Fibroblast of villous mesenchyme (primary cell): ENCODE data around the gene CCDC54. TPM values are rescaled to one million over a fixed set of nuclear protein-coding genes. Genes with fewer than 3 reads are reported as not detected.
A peak's percentile ranks its signal among the peaks of the same experiment; 100 is the strongest.
"Not testable (repeated sequence)": the region's sequence is repeated elsewhere in the genome, so short reads cannot be mapped to it uniquely, and the experiment has no call there.

Experiments
- DNase-seq: peaks from one replicate; pipeline ENCODE4 v3.0.0-alpha.2; 2010; ENCODE audit warnings: low read depth
- H3K4me3 ChIP-seq: 2 replicates; pipeline ENCODE4 v1.5.1; 2011; ENCODE audit warnings: low read depth, mild to moderate bottlenecking, low read length
- total RNA-seq: library from RNA; depleted of rRNA; stranded (reverse); fragments of >200 nt; gene quantifications from 2 replicates; pipeline ENCODE4 v1.2.3, GENCODE V29; 2012
- TF ChIP-seq, protein P1 (sequence below): IDR thresholded peaks from 2 replicates; pipeline ENCODE4 v1.5.1; 2012; ENCODE audit warnings: low read depth, mild to moderate bottlenecking, low read length; ENCODE audit not compliant: insufficient read depth

Gene CCDC54
- total RNA-seq, result not detected in 2 replicates

DNA sequence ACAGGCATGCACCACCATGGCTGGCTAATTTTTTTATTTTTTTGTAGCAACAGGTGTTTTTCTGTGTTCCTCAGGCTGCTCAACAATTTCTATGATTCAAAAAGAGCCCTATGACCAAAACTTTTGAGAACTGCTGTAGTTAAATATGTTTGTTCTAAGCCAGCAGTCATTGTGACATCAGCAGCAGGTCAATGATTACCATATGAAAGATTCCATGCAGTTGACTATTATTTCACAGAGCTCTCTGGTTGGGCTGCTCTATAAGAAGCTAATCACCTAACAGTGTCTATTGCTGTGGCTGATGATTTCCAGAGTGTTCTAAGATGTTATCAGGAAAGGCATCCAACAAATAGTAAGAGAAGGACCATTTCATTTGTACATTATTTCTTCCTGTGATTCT lies at the start of gene CCDC54:
CCDC54 (plus strand) TSS at position 289 of the 400 bp plus-strand sequence. CDS start 149 bp downstream, outside the sequence.
- H3K4me3 ChIP-seq, result no peak within 1 kb of the TSS
- DNase-seq, result peak; percentile 8
- TF ChIP-seq, protein P1, sequence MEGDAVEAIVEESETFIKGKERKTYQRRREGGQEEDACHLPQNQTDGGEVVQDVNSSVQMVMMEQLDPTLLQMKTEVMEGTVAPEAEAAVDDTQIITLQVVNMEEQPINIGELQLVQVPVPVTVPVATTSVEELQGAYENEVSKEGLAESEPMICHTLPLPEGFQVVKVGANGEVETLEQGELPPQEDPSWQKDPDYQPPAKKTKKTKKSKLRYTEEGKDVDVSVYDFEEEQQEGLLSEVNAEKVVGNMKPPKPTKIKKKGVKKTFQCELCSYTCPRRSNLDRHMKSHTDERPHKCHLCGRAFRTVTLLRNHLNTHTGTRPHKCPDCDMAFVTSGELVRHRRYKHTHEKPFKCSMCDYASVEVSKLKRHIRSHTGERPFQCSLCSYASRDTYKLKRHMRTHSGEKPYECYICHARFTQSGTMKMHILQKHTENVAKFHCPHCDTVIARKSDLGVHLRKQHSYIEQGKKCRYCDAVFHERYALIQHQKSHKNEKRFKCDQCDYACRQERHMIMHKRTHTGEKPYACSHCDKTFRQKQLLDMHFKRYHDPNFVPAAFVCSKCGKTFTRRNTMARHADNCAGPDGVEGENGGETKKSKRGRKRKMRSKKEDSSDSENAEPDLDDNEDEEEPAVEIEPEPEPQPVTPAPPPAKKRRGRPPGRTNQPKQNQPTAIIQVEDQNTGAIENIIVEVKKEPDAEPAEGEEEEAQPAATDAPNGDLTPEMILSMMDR, result no peak

- DNase-seq, result no peak
- TF ChIP-seq, protein P1, result no peak
- H3K4me3 ChIP-seq, result no peak overlapping the region
Measured at GRCh38 chr3:107328069-107328468, 49.2 kb upstream of the CCDC54 start.

- H3K4me3 ChIP-seq, result no peak overlapping the region
- DNase-seq, result no peak
- TF ChIP-seq, protein P1, result no peak
Measured at GRCh38 chr3:107329088-107329487, 48.2 kb upstream of the CCDC54 start.

GRCh38 chr3:107339690-107340089 lies 37.5 kb upstream of the CCDC54 start:
- DNase-seq, H3K4me3 ChIP-seq: not testable (repeated sequence)

DNA sequence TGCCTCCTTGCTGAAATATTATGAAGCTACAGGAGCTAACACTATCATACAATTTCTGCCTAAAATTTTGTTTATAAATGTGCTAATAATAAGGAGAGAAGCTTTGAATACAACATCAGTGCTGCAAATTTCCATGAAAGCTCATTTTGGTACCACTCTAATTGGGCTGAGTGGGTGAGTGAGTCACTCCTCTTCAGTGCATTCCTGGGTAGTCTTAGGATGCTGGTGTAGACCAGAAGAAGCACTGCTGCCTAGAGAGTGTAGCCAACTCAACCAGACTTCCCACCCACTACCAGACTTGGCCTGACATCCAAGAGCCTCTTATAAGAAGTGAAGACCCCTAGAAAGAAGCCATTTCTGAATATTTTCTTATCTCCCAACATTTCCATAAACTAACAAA lies 32.5 kb upstream of the CCDC54 start:
- H3K4me3 ChIP-seq, result no peak overlapping the region
- no peak for DNase-seq
- TF ChIP-seq, protein P1, result no peak

DNA sequence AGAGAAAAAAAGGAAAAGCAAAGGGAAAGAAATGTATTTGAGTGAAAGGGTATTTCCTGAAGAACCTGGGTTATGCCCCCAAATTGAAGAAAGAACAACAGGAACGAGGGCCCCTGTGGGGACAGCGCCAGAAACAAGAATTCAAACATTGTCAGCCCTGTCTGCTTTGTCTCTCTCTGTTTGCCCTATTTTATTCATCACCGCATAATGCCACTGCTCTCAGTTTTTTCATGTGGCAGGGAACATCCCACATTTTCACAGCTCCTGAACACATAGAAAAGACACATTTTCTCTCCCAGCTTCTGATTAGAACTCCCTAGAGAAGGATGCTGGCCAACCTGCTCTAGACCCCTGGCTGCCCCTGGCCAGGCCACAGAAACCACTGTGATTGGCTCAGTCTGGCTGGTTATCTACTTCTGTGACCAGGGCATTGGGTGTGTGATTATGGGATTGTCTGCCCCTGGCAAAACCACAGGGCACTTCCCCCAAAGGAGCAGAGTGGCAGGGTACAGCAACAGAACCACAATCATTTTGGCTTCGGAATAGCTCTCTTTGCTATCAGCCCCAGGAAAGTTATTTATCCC lies 31.3 kb upstream of the CCDC54 start:
- TF ChIP-seq, protein P1, result no peak
- H3K4me3 ChIP-seq, result no peak overlapping the region
- DNase-seq, result no peak

DNA sequence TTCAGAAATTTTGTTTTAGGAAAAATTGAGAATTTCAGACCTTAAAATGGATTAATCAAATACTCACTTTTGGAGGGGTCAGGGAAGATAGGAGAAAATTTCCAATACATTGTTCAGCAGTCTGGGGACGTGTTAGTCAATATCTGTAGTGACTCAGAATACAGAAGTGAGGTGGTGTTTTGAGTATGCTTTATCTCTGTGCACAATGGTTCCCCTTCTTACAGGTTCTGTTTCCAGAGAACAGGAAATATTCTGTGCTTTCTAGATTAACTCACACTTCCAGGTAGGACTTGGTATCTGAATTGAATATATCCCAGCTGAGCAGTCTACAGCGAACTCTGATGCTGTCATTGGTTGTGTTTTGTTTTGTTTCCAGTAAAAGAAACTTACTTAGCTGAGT lies 30.7 kb upstream of the CCDC54 start:
- TF ChIP-seq, protein P1, result no peak
- DNase-seq, result no peak
- no peak overlapping the region for H3K4me3 ChIP-seq
